ENCODE measurements around the gene PIGX.

- TF ChIP-seq POLR2AphosphoS5 (IDR thresholded peaks at IDR 0.05; ENCODE audit: low read depth, low read length) (no peak), REST (IDR thresholded peaks at IDR 0.05; ENCODE audit: insufficient read depth in 1 of 2, low read depth in 2 of 2, low read length in 2 of 2) (no peak)
Measured at GRCh38 chr3:196706327-196706726, 5.8 kb upstream of the PIGX start.

All from PFSK-1 (cell line).